MM.1S (cell line): ENCODE results near the gene BLOC1S3.

Experiments used
- DNase-seq: peaks from one replicate; pipeline ENCODE4 v3.0.0-alpha.2; 2015
- H2AFZ ChIP-seq: fragments of 300-600 bp; sonication (generic); 2 replicates; pipeline ENCODE4 v1.6.0; 2016; ENCODE audit warnings: antibody characterized with exemption, low read length
- H3F3A ChIP-seq: fragments of 300-600 bp; sonication (generic); 2 replicates; pipeline ENCODE4 v1.6.1; 2016; ENCODE audit warnings: mild to moderate bottlenecking, antibody characterized with exemption, low read length, moderate library complexity, mixed read lengths; ENCODE audit not compliant: insufficient read depth
- H3K27ac ChIP-seq: fragments of 300-600 bp; sonication (generic); 2 replicates; pipeline ENCODE4 v1.5.1; 2016; ENCODE audit warnings: mild to moderate bottlenecking, low read length
- H3K27me3 ChIP-seq: fragments of 300-600 bp; sonication (generic); replicated peaks from 2 replicates; pipeline ENCODE4 v1.6.0; 2016; ENCODE audit warnings: low read length; ENCODE audit not compliant: insufficient read depth
- H3K36me3 ChIP-seq: fragments of 300-600 bp; sonication (generic); replicated peaks from 2 replicates; pipeline ENCODE4 v1.6.1; 2016; ENCODE audit warnings: mild to moderate bottlenecking, low read length, mixed read lengths; ENCODE audit not compliant: insufficient read depth
- H3K4me1 ChIP-seq: fragments of 300-600 bp; sonication (generic); 2 replicates; pipeline ENCODE4 v1.6.1; 2016; ENCODE audit warnings: low read length, mixed read lengths
- H3K4me2 ChIP-seq: fragments of 300-600 bp; sonication (generic); 2 replicates; pipeline ENCODE4 v1.6.0; 2016; ENCODE audit warnings: low read depth, low read length
- H3K4me3 ChIP-seq: fragments of 300-600 bp; sonication (generic); 2 replicates; pipeline ENCODE4 v1.5.1; 2016; ENCODE audit warnings: low read length, mixed read lengths
- H3K79me2 ChIP-seq: fragments of 300-600 bp; sonication (generic); 2 replicates; pipeline ENCODE4 v1.6.1; 2016; ENCODE audit warnings: mixed run types, low read length, mixed read lengths
- H3K9ac ChIP-seq: fragments of 300-600 bp; sonication (generic); 2 replicates; pipeline ENCODE4 v1.6.1; 2016; ENCODE audit warnings: low read length, mixed read lengths
- H3K9me2 ChIP-seq: fragments of 300-600 bp; sonication (generic); replicated peaks from 2 replicates; pipeline ENCODE4 v1.6.1; 2016; ENCODE audit warnings: mild to moderate bottlenecking, low read length, mixed read lengths; ENCODE audit not compliant: insufficient read depth
- H3K9me3 ChIP-seq: fragments of 300-600 bp; sonication (generic); replicated peaks from 2 replicates; pipeline ENCODE4 v1.6.1; 2016; ENCODE audit warnings: mild to moderate bottlenecking, low read length, mixed read lengths; ENCODE audit not compliant: insufficient read depth
- H4K20me1 ChIP-seq: fragments of 300-600 bp; sonication (generic); 2 replicates; pipeline ENCODE4 v1.6.1; 2016; ENCODE audit warnings: mild to moderate bottlenecking, low read length, moderate library complexity, mixed read lengths; ENCODE audit not compliant: insufficient read depth
- EZH2 ChIP-seq: fragments of 300-600 bp; sonication (generic); optimal IDR thresholded peaks from 2 replicates; pipeline ENCODE3; 2017; ENCODE audit warnings: low read depth, mild to moderate bottlenecking, antibody characterized with exemption, low read length, mixed read lengths
- EZH2phosphoT487 ChIP-seq: fragments of 300-600 bp; sonication (generic); IDR thresholded peaks from 2 replicates; pipeline ENCODE4 v1.6.1; 2018; ENCODE audit warnings: antibody characterized with exemption, low read length
- TF ChIP-seq, protein P1 (sequence below): fragments of 300-600 bp; sonication (generic); IDR thresholded peaks from 2 replicates; pipeline ENCODE4 v1.5.1; 2016; ENCODE audit warnings: antibody characterized with exemption, low read length, mixed read lengths

The BLOC1S3 gene

DNA sequence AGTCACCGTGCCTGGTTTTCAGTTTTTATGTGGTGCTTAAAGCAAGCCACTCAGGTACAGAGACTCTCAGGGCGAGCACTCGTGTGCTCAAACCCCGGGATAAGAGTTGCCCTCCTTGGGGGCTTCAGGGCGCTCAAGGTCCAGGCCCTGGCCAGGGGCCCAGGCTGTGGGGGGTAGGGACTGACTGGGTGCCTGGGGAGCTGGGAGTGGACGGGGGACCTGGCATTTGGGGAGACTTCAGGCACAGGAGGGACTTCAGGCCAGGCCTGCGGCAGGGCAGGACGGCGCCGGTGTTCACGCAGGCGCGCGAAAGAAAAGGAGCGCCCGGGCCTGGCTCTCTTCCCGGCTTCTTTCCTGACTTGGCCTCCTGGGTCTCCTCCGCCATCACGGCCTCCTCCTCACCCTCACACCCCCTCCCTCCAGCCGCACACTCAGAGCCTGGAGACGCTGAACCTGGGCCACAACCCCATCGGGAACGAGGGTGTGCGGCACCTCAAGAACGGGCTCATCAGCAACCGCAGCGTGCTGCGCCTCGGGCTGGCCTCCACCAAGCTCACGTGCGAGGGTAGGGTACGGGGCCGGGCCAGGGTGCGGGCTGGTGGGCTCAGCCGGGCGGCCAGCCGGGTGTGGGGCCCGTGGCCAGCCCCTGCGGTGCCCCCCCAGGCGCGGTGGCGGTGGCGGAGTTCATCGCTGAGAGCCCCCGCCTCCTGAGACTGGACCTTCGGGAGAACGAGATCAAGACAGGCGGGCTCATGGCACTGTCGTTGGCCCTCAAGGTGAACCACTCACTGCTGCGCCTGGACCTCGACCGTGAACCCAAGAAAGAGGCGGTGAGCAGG lies 33.9 kb upstream of the BLOC1S3 start:
- Histone ChIP-seq H3K27ac (no peak overlapping the region), H2AFZ (no peak overlapping the region), H3K4me3 (no peak overlapping the region), H3F3A (no peaks in the 10 kb centered on the region), H3K4me1 (no peaks in the 10 kb centered on the region), H3K9me2 (no peaks in the 10 kb centered on the region), H3K79me2 (peaks cover 18% of the 10 kb centered on the region), H3K4me2 (no peak overlapping the region), H4K20me1 (no peaks in the 10 kb centered on the region), H3K9me3 (no peaks in the 10 kb centered on the region), H3K9ac (no peak overlapping the region), H3K27me3 (no peaks in the 10 kb centered on the region), H3K36me3 (no peaks in the 10 kb centered on the region)
- no peak for DNase-seq
- TF ChIP-seq EZH2 (no peak), EZH2phosphoT487 (no peak)
- TF ChIP-seq, protein P1, sequence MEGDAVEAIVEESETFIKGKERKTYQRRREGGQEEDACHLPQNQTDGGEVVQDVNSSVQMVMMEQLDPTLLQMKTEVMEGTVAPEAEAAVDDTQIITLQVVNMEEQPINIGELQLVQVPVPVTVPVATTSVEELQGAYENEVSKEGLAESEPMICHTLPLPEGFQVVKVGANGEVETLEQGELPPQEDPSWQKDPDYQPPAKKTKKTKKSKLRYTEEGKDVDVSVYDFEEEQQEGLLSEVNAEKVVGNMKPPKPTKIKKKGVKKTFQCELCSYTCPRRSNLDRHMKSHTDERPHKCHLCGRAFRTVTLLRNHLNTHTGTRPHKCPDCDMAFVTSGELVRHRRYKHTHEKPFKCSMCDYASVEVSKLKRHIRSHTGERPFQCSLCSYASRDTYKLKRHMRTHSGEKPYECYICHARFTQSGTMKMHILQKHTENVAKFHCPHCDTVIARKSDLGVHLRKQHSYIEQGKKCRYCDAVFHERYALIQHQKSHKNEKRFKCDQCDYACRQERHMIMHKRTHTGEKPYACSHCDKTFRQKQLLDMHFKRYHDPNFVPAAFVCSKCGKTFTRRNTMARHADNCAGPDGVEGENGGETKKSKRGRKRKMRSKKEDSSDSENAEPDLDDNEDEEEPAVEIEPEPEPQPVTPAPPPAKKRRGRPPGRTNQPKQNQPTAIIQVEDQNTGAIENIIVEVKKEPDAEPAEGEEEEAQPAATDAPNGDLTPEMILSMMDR: no peak

DNA sequence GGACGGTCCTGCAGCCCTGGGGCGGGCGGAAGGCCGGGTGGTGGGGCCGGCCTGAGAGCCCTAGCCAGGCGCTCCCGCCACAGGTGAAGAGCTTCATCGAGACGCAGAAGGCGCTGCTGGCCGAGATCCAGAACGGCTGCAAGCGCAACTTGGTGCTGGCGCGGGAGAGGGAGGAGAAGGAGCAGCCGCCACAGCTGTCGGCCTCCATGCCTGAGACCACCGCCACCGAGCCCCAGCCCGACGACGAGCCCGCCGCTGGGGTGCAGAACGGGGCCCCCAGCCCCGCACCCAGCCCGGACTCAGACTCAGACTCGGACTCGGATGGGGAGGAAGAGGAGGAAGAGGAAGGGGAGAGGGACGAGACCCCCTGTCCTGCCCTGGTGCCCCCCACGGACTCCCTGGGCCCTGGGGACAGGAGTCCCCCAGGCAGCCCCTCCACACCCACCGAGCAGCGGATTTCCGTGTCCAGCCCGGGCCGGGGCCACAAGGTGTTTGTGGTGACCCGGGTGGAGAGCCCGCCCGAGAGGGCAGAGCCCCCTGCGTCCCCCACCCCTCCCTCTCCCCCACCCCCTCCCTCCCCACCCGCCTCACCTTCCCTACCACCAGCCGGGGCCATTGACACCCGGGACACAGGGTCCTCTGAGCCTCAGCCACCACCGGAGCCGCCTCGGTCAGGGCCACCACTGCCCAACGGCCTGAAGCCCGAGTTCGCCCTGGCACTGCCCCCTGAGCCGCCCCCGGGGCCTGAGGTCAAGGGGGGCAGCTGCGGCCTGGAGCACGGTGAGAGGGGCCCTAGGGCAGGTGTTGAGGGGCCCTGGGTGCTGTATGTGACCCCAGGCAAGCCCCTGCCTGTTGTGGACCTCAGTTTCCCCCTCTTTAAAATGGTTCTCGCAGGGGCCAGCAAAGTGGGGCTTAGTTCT lies 33.1 kb upstream of the BLOC1S3 start:
- no peaks in the 10 kb centered on the region for H3F3A ChIP-seq
- H4K20me1 ChIP-seq: no peaks in the 10 kb centered on the region
- H3K27ac ChIP-seq: no peak overlapping the region
- H3K9ac ChIP-seq: no peak overlapping the region
- no peak overlapping the region for H3K4me3 ChIP-seq
- no peaks in the 10 kb centered on the region for H3K27me3 ChIP-seq
- no peak overlapping the region for H3K4me2 ChIP-seq
- H3K79me2 ChIP-seq: peaks cover 11% of the 10 kb centered on the region
- H3K9me2 ChIP-seq: no peaks in the 10 kb centered on the region
- H3K36me3 ChIP-seq: no peaks in the 10 kb centered on the region
- H2AFZ ChIP-seq: no peak overlapping the region
- TF ChIP-seq, protein P1: no peak
- TF ChIP-seq EZH2 (no peak), EZH2phosphoT487 (no peak)
- H3K4me1 ChIP-seq: no peaks in the 10 kb centered on the region
- H3K9me3 ChIP-seq: no peaks in the 10 kb centered on the region
- DNase-seq: no peak

DNA sequence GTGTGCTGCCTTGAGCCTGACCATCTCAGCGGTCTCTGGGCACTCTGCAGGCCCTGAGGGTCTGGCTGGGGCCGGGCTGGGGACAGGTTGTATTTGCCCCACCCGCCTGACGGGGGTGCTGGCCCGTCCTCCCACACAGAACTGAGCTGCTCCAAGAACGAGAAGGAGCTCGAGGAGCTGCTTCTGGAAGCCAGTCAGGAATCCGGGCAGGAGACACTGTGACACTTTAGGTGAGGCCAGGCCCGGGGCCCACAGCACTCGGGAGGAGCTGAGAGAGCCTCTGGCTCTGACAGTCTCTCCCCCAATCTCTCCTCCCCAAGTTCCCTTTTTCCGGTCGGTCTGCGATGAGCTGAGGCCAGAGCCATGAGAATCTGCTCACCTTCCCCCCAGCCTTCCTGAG lies 32.3 kb upstream of the BLOC1S3 start:
- Histone ChIP-seq H4K20me1 (no peaks in the 10 kb centered on the region), H3K27ac (no peak overlapping the region), H3K4me2 (no peak overlapping the region), H3K9ac (no peak overlapping the region), H2AFZ (no peak overlapping the region), H3K79me2 (peaks cover 4% of the 10 kb centered on the region; the same call in 1 of the 2 replicates), H3F3A (no peaks in the 10 kb centered on the region), H3K4me3 (no peak overlapping the region), H3K27me3 (no peaks in the 10 kb centered on the region), H3K4me1 (no peaks in the 10 kb centered on the region), H3K9me3 (no peaks in the 10 kb centered on the region), H3K36me3 (no peaks in the 10 kb centered on the region), H3K9me2 (no peaks in the 10 kb centered on the region)
- DNase-seq: no peak
- no peak for TF ChIP-seq EZH2
- TF ChIP-seq EZH2phosphoT487: no peak
- TF ChIP-seq, protein P1: no peak
